ENCODE results near the gene SMARCC2.

DNA sequence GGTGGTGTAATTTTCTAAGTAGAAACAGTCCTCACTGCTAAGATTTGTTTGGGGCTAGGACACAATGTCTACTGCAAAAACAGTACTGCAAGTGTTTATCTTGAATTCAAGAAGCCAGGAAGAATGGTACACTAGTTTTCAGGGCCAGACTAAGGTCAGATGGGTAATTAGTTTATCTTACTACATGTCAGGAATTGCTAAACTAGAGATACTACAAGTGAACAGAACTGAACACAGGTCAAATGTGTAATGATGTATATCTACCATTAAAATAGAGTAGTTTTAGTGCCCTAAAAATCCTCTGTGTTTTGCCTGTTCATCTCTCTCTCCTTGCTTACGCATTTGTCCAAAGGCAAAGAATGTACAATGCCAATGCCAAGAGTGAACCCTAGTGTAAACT, 75.2 kb downstream of the SMARCC2 start:
- TF ChIP-seq, protein P1, sequence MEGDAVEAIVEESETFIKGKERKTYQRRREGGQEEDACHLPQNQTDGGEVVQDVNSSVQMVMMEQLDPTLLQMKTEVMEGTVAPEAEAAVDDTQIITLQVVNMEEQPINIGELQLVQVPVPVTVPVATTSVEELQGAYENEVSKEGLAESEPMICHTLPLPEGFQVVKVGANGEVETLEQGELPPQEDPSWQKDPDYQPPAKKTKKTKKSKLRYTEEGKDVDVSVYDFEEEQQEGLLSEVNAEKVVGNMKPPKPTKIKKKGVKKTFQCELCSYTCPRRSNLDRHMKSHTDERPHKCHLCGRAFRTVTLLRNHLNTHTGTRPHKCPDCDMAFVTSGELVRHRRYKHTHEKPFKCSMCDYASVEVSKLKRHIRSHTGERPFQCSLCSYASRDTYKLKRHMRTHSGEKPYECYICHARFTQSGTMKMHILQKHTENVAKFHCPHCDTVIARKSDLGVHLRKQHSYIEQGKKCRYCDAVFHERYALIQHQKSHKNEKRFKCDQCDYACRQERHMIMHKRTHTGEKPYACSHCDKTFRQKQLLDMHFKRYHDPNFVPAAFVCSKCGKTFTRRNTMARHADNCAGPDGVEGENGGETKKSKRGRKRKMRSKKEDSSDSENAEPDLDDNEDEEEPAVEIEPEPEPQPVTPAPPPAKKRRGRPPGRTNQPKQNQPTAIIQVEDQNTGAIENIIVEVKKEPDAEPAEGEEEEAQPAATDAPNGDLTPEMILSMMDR (conservative IDR thresholded peaks at IDR 0.05 in 1 of 2, IDR thresholded peaks at IDR 0.05 in 1 of 2; ENCODE audit: low read depth in 1 of 2, low read length in 2 of 2): no peak
- no peak for TF ChIP-seq EZH2 (IDR thresholded peaks at IDR 0.05; ENCODE audit: low read length, missing control alignments)

All from fibroblast of lung (primary cell).